GM21515 (cell line): Measurements from ENCODE around the gene TFF2.

Source experiments
- ATAC-seq: cut with Tn5 transposase; IDR thresholded peaks from one replicate; pipeline ENCODE4 v1.9.1; 2021; ENCODE audit not compliant: unreplicated experiment

The TFF2 gene

DNA sequence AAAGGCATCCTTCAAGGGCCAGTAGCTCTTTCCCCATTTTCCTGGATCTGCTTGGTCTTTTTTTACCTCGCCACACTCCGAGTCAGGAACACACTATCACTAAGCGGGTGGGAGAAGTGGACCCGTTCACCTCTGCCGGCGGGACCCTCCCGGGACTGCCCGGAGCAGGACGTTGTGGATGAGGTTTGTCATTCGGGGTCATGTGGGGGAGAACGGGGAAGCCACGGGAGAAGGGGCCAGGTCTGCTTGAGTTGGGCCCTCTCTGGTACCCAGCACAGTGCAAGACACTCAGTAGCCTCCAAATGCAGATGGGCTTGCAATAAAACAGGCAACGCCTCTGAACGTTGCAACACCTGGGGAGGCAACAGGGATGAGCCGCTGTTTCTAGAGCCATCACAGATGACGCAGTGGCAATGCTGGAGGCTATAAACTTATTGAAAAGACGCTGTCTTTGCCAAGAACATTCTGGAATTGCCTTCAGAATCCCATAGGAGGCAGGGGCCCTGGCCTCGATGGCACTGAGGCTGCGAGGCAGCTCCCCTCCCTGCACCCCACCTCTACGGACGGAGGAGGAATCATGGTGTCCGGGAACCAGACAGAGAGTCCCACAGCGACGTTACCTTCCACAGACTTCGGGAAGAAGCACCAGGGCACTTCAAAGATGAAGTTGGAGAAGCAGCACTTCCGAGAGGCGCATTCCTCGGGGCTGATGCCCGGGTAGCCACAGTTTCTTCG, 3.8 kb downstream of the TFF2 start:
- ATAC-seq = no peak

DNA sequence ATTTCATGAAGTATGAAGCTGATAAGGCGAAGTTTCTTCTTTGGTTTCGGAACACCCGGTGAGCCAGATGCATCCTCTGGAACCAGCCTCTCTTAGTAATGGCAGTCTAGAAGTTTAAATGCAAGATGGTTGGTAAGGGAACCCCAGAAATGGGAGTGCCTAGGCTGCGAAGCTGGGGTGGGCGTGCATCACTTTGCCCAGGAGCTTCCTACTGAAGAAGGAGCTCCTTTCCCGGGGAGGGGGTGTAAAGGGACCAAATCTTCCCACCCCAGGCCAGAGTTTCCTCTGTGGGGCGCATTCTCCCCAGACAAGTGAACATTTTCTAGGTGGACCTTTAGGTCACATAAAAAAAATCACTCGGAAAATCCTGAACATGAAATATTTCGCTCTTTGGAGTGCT, 4.4 kb downstream of the TFF2 start:
- no peak for ATAC-seq

DNA sequence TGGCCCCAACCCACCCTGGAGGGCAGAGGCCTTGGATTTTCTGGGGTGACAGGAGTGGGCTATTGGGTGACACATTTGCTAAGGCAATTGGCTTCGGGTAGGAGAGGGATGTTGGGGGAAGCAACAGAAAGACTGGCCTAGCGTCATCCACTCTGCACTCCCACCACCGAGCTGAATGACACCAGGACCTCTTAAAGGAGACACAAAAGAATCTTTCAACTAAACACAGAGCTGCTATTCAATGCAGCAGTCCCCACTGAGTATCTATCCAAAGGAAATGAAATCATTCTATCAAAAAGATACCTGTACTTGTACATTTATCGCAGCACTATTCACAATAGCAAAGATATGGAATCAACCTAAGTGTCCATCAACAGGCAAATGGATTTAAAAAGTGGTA, 6.2 kb downstream of the TFF2 start:
- ATAC-seq = no peak

DNA sequence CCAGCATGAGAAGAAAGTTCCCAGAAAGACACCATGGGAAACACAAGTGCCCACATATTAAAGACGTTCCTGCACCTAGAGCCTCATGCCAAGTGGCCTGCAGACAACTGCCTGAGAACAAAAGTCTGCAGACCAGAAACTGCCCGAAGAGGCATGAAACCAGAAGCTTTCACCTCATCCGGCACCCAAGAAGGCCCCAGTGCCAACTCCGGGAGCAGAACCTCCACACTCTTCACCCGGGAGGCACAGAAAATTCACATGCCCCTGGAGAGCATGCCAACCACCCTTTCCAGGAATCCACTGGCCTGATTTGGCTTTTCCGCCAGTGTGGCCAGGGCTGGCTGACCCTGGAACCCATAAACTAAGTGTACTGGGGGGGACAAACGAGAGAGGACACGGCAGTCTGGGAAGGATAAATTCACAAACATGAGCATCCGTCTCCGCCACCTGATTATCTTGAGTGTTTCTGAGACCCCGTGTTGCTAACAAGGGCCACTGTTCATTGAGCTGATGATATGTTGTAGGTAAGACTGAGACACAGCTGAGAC, 6.8 kb downstream of the TFF2 start:
- no peak for ATAC-seq

DNA sequence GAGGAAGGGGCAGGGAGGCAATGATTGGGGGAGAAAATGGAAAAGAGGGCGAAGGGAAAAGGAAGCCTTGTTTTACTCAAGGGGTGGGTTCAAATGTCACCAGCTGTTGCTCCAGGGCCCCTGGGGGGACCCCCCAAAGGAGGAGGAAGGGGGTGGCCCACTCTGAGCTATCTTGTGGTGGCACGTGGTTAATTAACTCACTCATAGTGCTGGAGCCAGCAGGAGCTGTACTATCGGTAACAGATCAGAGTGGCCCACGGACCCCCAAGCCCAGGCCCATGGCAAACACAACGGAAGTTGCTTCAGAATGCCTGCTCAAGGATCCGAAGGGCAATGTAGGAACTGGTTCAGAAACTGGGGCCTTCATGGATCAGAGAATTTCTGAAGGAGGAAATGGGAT, 7.2 kb downstream of the TFF2 start:
- ATAC-seq = no peak

DNA sequence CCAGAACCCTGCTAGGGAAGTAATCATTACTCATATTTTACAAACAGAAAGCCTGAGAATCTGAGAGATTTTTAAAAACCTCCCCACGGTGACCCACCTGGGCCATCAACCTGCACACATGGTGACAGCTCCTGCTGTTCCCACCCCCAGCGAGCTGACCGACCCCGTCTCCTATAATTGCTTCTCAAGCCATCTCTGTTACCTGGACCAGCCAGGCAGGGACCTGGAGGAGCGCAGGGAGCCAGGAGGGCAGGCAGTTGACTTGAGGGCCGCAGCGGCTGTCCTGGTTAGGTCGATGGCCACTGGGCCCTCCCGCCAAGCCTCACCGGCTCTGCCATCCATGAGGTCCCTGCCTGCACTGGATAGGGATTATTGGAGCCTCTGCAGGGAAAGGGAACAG, 7.7 kb downstream of the TFF2 start:
- no peak for ATAC-seq

DNA sequence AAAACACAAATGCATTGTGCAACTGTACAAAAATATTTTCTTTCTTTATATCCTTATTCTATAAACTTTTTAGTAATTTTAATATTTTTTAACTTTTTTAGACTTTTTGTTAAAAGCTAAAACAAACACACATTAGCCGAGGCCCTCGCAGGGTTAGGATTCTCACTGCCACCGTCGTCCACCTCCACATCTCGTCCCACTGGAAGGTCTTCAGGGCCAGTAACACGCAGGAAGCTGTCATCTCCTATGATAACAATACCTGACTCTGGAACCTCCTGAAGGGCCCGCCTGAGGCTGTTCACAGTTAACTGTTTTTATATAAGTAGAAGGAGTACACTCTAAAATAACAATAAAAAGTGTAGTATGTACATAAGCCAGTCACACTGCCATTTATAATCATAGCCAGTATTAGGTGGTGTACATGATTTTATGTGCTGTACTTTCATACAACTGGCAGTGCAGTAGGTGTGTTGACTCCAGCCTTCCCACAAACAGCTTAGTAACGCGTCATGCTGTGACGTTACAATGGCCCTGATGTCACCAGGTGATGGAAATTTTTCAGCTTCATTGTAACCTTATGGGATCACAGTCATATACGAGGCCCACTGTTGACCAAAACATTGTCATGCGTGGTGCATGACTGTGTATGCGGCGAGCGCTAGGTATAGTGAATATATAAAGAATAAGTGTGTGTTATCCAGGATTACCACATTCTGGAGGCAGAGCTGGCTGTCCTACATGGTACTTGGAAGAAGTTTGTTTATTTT, 8.8 kb downstream of the TFF2 start:
- ATAC-seq = no peak

DNA sequence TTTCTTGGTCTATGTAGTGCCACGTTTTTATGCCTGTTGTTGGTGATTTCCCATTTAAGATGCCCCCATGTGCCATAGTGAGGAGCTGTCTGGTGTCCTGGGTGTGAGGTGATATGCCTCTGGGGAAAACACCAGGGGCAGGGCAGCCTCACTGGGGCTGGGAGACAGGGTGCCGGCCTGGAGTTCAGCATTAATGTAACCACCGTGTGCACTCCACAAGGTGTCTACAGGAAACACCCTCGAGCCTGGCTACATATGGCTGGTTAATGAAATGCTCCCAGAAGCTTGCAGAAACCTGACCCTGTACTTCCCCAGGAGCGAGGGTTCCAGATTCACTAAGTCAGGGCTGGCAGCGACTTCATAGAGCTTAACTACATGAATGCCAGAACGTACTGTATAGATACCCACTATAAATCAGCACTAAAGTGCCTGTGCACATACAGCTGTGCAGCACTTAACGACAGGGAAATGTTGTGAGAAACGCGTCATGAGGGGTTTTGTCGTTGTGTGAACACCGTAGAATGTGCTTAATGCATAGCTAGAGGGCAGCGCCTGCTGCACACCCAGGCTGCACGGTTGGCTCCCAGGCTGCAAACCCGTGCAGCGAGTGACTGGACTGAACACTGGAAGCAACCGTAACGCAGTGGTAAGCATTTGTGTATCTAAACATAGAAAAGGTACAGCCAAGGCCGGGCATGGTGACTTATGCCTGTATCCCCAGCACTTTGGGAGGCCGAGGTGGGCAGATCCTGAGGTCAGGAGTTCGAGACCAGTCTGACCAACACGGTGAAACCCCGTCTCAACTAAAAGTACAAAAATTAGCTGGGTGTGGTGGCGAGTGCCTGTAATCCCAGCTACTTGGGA, 10.4 kb downstream of the TFF2 start:
- no peak for ATAC-seq

DNA sequence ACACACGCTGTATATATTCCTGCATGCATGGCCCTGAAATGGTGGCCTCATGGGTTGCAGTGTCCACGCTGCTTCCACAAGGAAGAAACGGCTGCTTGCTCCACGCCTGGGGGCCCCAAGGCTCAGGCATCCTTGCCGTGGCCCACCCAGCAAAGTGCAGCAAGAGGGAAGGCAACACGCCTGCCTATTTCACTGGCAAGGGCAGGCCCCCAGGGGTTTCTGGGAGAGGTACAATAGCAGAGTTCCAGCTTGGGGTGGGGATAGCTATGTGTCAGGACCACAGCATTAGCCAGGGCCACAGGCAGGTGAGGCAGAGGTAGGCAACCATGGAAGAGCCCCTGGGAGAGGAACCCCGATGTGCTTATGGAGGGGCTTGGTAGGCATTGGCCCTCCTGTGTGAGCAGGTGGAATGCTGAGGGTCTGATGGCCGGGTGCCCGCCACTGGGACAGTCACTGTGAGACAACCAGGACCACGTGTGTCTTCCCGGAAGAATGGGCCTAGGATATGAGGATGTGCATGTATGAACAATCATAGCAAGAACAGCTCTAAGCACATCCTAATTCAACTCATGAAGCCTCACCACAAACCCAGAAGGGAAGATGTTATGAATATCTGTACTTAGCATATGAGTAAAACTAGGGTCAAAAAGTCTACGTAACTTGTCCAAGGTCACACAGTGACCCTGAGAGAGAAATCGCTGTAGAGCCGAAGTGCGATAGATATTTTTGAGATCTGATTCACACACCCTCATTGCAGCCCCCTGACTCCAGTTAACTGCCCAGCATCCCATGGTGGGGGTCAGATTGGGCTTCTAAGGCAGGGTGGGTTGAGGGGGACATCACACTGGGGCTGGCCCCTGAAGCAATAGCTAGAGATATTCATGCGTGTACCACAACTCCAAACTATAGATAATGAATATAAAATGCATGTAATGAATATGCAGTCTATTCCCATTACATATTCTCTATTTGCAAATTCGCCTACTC, 11.8 kb downstream of the TFF2 start:
- ATAC-seq = no peak

DNA sequence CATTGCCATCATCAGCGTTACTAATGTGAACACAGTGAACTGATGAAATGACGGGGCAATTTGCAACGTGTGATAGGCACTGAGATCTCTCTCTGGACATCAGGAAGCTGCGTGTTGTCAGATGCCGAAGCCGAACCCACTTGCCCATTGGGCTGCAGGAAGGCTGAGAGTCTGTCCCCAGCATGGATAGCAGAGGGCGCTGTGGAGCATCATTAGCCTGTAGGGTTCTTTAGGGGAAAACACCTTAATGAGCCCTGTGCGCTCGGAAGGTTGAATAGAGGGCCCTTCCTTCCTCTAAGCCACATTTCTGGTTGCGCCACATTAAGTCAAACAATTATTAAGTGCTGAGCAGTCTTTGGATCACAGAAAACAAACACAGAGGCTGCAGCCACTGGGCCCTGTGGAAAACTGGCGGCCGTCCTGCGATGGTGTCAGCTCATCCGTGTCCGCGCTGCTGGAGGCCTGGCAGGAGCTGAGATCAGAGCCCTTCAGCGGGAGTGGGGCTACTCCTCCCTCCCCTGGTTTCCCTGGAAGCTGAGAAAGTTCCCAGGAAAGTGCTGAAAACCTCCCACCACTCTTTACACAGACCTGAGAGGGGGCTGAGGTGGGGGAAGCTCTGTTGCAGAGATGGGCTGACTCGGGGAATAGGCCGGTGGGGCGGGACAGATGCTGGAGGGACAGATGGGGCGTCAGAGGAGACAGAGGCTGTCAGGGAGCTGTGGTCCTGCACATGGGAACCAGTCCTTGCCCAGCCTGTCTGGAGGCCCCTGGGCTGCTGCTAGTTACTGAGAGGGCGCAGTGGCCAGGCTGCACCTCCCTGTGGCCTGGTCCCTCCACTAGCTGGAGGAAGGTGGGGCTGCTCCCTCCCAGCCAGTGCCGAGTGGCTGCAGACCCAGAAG, 12.7 kb downstream of the TFF2 start:
- ATAC-seq = no peak

DNA sequence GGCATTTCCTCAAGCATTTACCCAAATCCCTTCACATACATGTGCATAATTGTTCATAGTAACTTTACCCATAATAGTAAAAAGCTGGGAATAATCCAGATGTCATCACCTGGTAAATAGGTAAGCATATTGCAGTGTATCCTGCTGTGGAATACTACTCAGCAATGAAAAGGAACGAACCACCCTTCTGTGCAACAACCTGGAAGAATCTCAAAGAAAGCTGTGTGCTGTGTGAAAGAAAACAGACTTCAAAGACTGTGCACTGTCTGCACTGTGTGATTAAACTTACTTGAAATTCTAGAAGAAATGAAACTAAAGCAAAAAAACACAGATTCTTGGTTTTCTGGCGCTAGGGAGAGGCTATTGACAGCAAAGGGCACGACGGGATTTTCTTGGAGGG, 13.5 kb downstream of the TFF2 start:
- ATAC-seq = no peak

DNA sequence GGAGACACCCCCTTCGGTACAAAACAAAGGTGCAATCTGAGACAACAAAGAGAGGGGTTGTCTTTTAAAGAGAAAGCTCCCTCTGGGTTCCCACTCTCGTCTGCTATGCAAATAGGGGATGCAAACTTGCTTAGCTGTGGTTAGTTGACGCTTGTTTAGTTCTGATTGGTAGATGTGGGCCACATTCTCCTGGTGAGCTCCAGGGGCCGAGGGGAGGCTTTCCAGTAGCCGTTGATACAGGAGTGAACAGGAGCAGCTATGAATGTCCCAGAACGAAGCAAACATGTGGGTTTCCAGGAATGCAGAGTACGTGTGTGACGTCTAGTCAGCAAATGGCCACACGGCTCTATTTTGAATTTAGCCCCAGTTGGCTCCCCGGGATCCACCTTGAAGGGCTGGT, 14.7 kb downstream of the TFF2 start:
- no peak for ATAC-seq

DNA sequence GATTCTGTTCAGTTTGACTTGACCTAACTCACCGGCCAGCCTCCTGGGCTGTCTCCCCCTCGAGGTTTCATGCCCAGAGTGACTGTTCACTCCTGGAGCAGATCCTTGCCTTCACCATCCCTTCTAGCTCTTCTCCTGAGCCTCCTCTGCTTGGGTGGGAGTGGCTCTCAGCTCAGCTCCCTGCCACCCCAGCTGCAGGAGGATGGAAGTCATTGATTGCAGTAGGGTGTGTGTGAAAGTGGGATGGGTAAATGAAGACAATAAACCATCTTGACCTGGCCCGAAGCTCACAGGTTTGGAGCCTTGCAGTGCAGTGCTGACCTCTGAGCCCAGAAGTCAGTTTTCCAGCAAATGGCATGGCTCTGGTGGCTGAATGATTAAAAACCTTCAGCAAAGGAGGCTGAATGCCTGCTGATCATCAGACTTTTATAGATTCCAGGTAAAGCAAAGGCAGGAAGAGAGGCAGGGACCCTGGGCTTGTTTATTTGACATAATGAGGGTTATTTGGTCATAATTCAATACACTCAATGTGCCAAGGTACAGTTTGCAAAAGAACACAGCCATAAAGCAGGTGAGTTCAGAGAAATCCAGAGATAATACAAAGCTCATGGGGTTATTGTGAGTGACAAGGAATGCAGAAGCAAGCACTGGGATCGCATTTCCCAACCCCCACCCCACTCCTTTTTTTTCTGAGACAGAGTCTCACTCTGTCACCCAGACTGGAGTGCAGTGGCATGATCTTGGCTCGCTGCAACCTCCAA, 18.1 kb downstream of the TFF2 start:
- no peak for ATAC-seq

DNA sequence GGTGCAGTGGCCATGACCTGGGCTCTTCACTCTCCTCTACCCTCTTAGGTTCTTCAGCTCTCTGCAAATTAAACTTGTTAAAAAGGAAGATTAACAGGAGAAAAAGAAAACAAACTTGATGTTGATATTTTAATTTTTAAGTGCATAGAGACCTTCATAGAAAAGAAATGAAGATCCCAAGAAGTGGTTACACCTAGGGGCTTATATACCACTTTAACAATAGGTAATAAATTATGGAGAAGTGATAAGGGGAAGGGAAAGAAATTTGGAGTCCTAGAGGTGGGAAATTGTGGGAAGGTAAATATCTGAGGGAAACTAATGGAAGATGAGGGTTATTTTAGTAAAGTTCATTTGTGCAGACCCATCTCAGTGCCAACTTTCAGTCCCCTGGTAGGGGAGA, 19.1 kb downstream of the TFF2 start:
- ATAC-seq = no peak

DNA sequence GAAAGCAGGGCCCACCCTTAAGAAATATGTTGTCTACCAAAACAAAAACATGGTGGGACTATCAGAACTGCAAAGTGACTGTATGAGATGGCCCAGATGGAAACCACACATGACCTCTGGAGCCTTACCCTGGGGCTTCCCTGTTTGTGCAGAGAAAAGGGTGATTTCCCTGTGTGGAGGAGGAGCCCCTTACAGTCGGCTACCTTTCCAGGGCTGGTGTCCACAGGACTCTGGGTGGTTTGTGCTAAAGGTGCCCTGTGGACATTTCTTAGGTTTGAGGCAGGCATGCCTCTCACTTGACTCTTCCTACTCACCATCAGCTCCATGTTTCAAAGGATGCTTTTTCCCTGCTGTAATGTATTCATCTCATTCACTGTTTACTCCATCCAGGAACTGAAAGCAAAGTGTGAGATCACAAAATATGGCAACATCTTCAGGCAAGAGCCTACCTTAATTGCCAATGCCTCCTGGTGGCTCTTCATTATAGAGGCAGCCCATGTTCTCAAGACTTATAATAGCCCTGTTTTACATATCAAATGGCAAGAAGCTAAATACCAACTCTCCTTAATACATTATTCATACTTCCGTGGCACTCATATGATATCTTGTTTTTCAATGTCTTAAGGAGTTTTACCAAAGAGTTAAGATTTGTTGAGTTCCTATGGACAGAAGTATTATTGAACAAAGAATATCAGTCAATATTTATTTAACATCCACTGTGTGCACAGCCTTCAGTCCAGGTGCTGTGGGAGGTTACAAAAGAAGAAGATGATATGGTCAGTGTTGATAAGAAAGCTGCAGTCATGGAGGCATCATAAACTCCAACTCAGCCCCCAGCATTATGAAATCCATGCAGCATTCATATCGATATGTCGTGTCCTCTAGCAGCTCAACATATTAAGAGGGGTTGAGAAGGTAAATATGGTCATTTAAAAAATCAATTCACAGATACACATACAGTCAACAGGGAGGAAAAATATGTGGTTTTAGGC, 20.1 kb downstream of the TFF2 start:
- no peak for ATAC-seq

DNA sequence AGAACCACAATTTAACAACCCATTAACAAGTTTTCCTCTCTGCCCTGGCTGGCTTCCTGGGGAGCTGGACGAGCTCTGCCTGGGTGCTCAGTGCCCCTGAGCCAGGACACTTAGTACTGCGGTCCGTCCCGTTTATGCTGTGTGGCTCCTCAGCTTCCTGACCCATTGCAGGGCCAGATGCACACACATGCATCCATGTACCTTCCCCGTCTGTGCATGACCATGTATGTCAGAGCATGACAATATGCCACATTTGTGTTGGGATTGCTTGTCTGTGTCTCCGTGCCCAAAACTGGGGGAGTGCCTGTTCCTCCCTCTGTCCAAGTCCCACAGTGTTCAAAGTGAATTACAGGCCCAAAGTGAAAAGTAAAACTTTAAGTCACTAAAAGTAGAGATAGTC, 25.9 kb downstream of the TFF2 start:
- no peak for ATAC-seq

DNA sequence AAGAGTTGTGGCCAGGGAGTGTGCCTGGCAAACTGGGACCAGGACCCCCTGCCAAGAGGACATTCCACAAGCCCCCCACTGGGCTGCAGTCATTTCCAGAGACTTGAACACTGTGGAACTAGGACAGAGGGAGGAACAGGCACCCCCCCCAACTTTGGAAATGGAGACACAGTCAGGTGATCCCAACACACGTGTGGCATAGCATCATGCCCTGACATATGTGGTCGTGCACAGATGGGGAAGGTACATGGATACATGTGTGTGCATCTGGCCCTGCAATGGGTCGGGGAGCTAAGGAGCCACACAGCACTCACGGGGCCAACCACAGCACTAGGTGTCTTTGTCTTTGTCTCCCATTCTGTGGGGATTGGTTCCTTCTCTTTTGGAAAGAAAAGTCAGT, 28.9 kb downstream of the TFF2 start:
- ATAC-seq = no peak
